HL-60 (cell line): ENCODE results near the gene COL20A1.

ENCODE experiments used
- DNase-seq, 2 experiments: peaks; one replicate each; pipeline ENCODE4 v3.0.0-alpha.2; 2010 to 2020; ENCODE audit warnings: low read depth in 1 of 2, low spot score in 1 of 2
- H3K27ac ChIP-seq: fragments of 250-450 bp; sonication (Bioruptor Pico); replicated peaks from 2 replicates; pipeline ENCODE4 v1.5.1; 2020; ENCODE audit warnings: mild to moderate bottlenecking, moderate library complexity
- H3K27me3 ChIP-seq: fragments of 250-450 bp; sonication (Bioruptor Pico); 2 replicates; pipeline ENCODE4 v1.5.1; 2021; ENCODE audit warnings: mild to moderate bottlenecking, moderate library complexity; ENCODE audit not compliant: insufficient read depth, poor library complexity, severe bottlenecking
- H3K4me3 ChIP-seq: replicated peaks from 2 replicates; pipeline ENCODE4 v1.5.1; 2011; ENCODE audit warnings: mild to moderate bottlenecking, control low read depth, low read length; ENCODE audit not compliant: insufficient read depth
- GABPA ChIP-seq: IDR thresholded peaks from 2 replicates; pipeline ENCODE4 v1.6.1; 2012; ENCODE audit warnings: low read depth
- POLR2AphosphoS5 ChIP-seq: IDR thresholded peaks from 2 replicates; pipeline ENCODE4 v1.6.1; 2012; ENCODE audit warnings: low read depth
- SPI1 ChIP-seq: IDR thresholded peaks from 2 replicates; pipeline ENCODE4 v1.6.1; 2012; ENCODE audit warnings: low read depth, mild to moderate bottlenecking, borderline replicate concordance
- TF ChIP-seq, protein P1 (sequence below): IDR thresholded peaks from 2 replicates; pipeline ENCODE4 v1.6.1; 2012; ENCODE audit warnings: low read depth; ENCODE audit not compliant: insufficient replicate concordance
- TF ChIP-seq, protein P2 (sequence below): IDR thresholded peaks from one replicate; pipeline ENCODE4 v1.5.1; 2011; ENCODE audit warnings: low read length, control low read depth, inconsistent platforms; ENCODE audit not compliant: insufficient read depth

The COL20A1 gene

DNA sequence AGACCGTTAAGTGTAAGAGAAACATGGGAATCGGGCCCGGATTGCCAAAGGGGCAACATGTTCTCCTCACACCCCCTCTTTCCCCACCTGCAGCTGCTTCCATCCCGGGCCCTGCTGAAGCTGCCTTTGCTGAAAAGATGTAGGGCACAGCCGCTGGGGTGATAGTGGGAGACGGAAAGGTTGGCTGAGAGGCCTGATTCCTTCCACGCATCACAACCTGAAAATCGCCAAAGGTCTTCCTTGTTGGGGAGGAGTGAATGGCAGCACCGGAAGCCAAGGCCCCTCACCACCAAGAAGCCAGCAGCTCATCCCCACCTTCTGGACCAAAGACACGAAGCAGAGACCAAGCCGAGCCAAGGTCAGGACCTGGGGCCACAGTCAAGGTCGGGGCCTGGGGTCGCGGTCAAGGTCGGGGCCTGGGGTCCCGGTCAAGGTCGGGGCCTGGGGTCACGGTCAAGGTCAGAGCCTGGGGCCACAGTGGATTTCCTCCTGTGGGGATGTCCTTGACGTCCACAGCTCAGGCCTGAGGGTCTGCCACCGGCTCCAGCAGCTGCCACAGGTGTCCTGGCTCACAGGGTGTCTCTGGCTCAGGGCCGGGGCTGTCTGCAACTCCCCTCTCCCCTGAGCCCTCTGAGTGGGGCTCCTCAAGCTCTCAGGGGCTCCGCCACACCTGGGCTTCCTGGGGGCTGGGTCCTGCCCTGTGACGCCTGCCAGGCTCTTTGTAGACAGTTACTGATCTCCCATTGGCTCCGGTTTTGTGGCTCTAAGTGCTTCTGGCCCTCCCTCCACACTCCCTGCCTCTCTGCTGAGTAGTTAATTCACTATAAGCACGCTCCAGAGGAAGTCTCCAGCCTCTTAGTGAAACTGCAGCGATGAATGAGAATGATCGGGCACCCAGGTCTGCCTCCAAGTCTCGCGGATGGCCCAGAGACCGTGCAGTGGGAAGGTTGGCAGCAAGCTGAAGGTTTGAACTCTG, 73.7 kb downstream of the COL20A1 start:
- no peak for DNase-seq
- Histone ChIP-seq H3K27ac (no peak overlapping the region), H3K4me3 (no peak overlapping the region), H3K27me3 (peaks cover 8% of the 10 kb centered on the region)
- TF ChIP-seq POLR2AphosphoS5 = no peak
- TF ChIP-seq, protein P1, sequence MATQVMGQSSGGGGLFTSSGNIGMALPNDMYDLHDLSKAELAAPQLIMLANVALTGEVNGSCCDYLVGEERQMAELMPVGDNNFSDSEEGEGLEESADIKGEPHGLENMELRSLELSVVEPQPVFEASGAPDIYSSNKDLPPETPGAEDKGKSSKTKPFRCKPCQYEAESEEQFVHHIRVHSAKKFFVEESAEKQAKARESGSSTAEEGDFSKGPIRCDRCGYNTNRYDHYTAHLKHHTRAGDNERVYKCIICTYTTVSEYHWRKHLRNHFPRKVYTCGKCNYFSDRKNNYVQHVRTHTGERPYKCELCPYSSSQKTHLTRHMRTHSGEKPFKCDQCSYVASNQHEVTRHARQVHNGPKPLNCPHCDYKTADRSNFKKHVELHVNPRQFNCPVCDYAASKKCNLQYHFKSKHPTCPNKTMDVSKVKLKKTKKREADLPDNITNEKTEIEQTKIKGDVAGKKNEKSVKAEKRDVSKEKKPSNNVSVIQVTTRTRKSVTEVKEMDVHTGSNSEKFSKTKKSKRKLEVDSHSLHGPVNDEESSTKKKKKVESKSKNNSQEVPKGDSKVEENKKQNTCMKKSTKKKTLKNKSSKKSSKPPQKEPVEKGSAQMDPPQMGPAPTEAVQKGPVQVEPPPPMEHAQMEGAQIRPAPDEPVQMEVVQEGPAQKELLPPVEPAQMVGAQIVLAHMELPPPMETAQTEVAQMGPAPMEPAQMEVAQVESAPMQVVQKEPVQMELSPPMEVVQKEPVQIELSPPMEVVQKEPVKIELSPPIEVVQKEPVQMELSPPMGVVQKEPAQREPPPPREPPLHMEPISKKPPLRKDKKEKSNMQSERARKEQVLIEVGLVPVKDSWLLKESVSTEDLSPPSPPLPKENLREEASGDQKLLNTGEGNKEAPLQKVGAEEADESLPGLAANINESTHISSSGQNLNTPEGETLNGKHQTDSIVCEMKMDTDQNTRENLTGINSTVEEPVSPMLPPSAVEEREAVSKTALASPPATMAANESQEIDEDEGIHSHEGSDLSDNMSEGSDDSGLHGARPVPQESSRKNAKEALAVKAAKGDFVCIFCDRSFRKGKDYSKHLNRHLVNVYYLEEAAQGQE = no peak
- TF ChIP-seq SPI1 = no peak
- TF ChIP-seq, protein P2, sequence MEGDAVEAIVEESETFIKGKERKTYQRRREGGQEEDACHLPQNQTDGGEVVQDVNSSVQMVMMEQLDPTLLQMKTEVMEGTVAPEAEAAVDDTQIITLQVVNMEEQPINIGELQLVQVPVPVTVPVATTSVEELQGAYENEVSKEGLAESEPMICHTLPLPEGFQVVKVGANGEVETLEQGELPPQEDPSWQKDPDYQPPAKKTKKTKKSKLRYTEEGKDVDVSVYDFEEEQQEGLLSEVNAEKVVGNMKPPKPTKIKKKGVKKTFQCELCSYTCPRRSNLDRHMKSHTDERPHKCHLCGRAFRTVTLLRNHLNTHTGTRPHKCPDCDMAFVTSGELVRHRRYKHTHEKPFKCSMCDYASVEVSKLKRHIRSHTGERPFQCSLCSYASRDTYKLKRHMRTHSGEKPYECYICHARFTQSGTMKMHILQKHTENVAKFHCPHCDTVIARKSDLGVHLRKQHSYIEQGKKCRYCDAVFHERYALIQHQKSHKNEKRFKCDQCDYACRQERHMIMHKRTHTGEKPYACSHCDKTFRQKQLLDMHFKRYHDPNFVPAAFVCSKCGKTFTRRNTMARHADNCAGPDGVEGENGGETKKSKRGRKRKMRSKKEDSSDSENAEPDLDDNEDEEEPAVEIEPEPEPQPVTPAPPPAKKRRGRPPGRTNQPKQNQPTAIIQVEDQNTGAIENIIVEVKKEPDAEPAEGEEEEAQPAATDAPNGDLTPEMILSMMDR = no peak
- TF ChIP-seq GABPA = no peak

DNA sequence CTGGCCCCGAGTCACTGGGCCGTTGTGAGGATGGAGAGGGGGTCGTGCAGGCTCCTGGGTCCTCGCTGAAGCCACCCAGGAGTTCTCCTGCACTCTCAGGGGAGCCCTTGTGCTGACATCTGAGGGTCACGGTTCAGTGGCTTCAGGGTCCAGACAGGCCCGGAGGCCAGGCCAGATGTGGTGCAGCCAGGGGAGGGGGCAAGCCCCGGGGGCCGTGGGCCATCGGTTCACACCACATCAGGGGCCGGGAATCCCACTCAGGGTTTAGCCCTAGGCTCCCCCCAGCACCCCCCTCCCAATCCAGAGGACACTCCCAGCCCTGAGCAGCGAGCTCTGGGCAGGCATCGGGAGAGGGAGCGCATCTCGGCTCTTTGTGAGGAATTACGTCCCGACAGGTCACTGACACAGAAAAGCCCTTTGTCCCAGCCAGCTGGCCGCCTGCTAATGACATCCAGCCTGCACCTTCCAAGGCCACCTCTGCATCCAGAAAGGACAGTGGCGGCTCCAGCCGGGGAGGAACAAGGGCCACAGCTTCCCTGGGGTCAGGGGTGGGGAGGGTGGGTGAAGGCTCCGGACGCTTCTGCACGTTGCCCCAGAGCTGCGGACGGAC, 74.6 kb downstream of the COL20A1 start:
- Histone ChIP-seq H3K27ac (no peak overlapping the region), H3K27me3 (peaks cover 4% of the 10 kb centered on the region), H3K4me3 (no peak overlapping the region)
- TF ChIP-seq, protein P2 = no peak
- TF ChIP-seq GABPA (no peak), POLR2AphosphoS5 (no peak), SPI1 (no peak)
- TF ChIP-seq, protein P1 = no peak
- no peak for DNase-seq

DNA sequence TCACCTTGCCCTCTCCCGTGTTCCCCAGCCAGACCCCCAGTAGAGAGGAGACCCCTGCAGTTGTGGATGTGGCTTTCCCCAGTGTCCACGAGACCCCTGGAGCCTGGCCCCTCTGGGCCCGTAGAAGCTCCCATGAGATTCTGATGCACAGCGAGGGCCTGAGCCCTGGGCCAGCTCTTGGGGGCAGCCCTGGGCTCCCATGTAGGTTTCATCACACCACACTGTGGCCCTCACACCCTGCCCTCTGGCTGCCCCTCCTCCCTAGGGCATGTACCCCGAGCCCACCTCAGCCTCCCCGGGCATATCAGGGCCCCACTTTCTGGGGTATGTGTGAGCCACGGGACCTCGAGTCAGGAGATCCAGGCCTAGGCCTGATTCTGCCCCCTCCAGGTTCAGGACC, 75.2 kb downstream of the COL20A1 start:
- Histone ChIP-seq H3K27ac (no peak overlapping the region), H3K4me3 (no peak overlapping the region), H3K27me3 (no peaks in the 10 kb centered on the region)
- DNase-seq = no peak
- no peak for TF ChIP-seq POLR2AphosphoS5
- TF ChIP-seq, protein P2 = no peak
- TF ChIP-seq GABPA = no peak
- TF ChIP-seq SPI1 = no peak
